D341Med (cell line): ENCODE measurements around the gene LCP2.
"Not testable (repeated sequence)": the region's sequence is repeated elsewhere in the genome, so short reads cannot be mapped to it uniquely, and the experiment has no call there.

Experiments
- DNase-seq: peaks from one replicate; pipeline ENCODE4 v3.0.0; 2012; ENCODE audit warnings: low spot score

LCP2 gene

GRCh38 chr5:170248172-170248930, 49.2 kb downstream of the LCP2 start:
- no peak for DNase-seq

GRCh38 chr5:170247363-170247762, 50.2 kb downstream of the LCP2 start:
- DNase-seq, result no peak

- no peak for DNase-seq
These were observed 51.3 kb downstream of the LCP2 start for GRCh38 chr5:170246126-170246870.

GRCh38 chr5:170245436-170245835, 52.1 kb downstream of the LCP2 start:
- not testable (repeated sequence) for DNase-seq

- no peak for DNase-seq
These were observed 59.0 kb downstream of the LCP2 start for GRCh38 chr5:170238456-170239196.

- DNase-seq, result no peak
These were observed 61.4 kb downstream of the LCP2 start for GRCh38 chr5:170235876-170236864.

GRCh38 chr5:170233358-170233892, 64.2 kb downstream of the LCP2 start:
- no peak for DNase-seq

GRCh38 chr5:170232786-170233185, 64.8 kb downstream of the LCP2 start, which contains the start of gene C5orf58:
TSS of gene C5orf58 (plus strand) at chr5:170232985. CDS start at chr5:170234977, 1,992 bp downstream.
- no peak for DNase-seq

GRCh38 chr5:170228762-170229435, 68.7 kb downstream of the LCP2 start:
- DNase-seq, result no peak

GRCh38 chr5:170226661-170227060, 70.9 kb downstream of the LCP2 start:
- DNase-seq, result no peak

GRCh38 chr5:170226129-170226615, 71.4 kb downstream of the LCP2 start:
- DNase-seq, result no peak

GRCh38 chr5:170225326-170226128, 72.0 kb downstream of the LCP2 start:
- DNase-seq, result peak; percentile 23

- no peak for DNase-seq
These were observed 73.7 kb downstream of the LCP2 start for GRCh38 chr5:170223906-170224305.

GRCh38 chr5:170223360-170223759, 74.2 kb downstream of the LCP2 start:
- DNase-seq, result no peak

- DNase-seq, result no peak
These were observed 76.2 kb downstream of the LCP2 start for GRCh38 chr5:170221327-170221741.

- no peak for DNase-seq
These were observed 77.4 kb downstream of the LCP2 start for GRCh38 chr5:170220191-170220590.

GRCh38 chr5:170219615-170220014, 78.0 kb downstream of the LCP2 start:
- no peak for DNase-seq

GRCh38 chr5:170218726-170219125, 78.9 kb downstream of the LCP2 start:
- DNase-seq, result no peak

GRCh38 chr5:170217831-170218230, 79.7 kb downstream of the LCP2 start:
- no peak for DNase-seq
